ENCODE data around the gene PIGH.

DNA sequence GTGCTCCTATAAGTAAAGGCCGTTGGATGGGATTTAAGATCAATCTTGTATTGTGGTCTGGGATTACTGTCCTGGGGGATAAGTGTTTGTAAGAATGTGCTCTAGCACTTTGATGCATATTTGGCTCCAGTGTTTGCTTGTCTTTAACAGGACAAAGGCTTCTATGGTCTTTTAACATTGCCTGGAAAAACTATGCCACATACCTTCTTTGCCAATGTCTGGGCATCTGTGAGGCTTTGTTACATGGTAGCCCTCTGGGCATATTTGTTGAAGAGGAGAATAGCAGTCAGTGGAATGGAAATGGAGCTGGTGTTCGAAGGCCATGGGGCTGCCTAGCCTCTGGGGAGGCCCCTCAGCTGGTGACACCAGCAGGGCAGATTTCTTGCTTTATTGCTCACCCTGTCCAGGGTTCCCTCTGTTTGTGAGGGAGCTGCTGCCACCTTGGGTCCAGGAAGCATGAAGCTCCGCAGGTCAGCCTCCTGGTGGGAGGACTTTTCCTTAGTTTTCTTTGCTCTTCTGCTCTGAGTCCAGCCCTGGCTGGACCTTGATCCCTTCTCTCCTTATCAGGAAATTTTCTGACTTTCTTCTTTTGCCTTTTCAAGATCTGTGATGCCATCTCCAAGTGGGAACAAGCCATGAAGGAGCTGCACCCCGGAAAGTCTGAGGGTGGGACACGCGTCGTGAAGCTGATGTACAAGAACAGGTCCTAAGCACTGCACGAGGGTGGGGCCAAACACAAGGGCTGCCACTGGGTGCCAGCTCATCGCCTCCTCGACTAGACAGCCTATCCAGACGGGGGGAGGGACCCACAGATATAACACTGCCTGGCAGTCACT is 19.5 kb downstream of the PIGH start:
- no peak for TF ChIP-seq POLR2A (IDR thresholded peaks at IDR 0.05)
- TF ChIP-seq, protein P1, sequence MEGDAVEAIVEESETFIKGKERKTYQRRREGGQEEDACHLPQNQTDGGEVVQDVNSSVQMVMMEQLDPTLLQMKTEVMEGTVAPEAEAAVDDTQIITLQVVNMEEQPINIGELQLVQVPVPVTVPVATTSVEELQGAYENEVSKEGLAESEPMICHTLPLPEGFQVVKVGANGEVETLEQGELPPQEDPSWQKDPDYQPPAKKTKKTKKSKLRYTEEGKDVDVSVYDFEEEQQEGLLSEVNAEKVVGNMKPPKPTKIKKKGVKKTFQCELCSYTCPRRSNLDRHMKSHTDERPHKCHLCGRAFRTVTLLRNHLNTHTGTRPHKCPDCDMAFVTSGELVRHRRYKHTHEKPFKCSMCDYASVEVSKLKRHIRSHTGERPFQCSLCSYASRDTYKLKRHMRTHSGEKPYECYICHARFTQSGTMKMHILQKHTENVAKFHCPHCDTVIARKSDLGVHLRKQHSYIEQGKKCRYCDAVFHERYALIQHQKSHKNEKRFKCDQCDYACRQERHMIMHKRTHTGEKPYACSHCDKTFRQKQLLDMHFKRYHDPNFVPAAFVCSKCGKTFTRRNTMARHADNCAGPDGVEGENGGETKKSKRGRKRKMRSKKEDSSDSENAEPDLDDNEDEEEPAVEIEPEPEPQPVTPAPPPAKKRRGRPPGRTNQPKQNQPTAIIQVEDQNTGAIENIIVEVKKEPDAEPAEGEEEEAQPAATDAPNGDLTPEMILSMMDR (IDR thresholded peaks at IDR 0.05): no peak
